Hepatocyte (in vitro differentiated cells): ENCODE data around the gene KIF7.

Experiments
- CTCF ChIP-seq: fragments of 200-600 bp; sonication (generic); IDR thresholded peaks from 2 replicates; pipeline ENCODE4 v1.5.1; 2016; ENCODE audit warnings: antibody characterized with exemption, mild to moderate bottlenecking; ENCODE audit not compliant: poor library complexity
- EZH2phosphoT487 ChIP-seq: fragments of 200-600 bp; sonication (generic); IDR thresholded peaks from one replicate; pipeline ENCODE4 v1.6.1; 2018; ENCODE audit warnings: antibody characterized with exemption, mild to moderate bottlenecking, low read depth, moderate library complexity; ENCODE audit not compliant: unreplicated experiment, severe bottlenecking

- TF ChIP-seq CTCF (no peak), EZH2phosphoT487 (no peak)
Measured at GRCh38 chr15:89662893-89663626, 7.8 kb upstream of the KIF7 start.
